Measurements from ENCODE around the gene BIVM.

- TF ChIP-seq CTCF (optimal IDR thresholded peaks at IDR 0.05 in 1 of 3, IDR thresholded peaks at IDR 0.05 in 1 of 3, conservative IDR thresholded peaks at IDR 0.05 in 1 of 3; ENCODE audit: extremely low read depth in 1 of 3, insufficient read depth in 2 of 3, low read length in 3 of 3) (no peak), EZH2 (IDR thresholded peaks at IDR 0.05; ENCODE audit: low read length) (no peak)
These were observed 46.3 kb downstream of the BIVM start for GRCh38 chr13:102845289-102845629.
